HepG2 (cell line): ENCODE data around the gene SPRN.

Experiments
- BORCS8-MEF2B ChIP-seq: sonication (generic); formaldehyde crosslinking; IDR thresholded peaks from 2 replicates; pipeline ENCODE4 v1.8.0; 2022; ENCODE audit warnings: mild to moderate bottlenecking, missing genetic modification reagents
- POLR2A ChIP-seq, 2 experiments: IDR thresholded peaks; 2 replicates each; pipeline ENCODE4 v1.6.1; 2011; ENCODE audit warnings: low read depth in 2 of 2, low read length in 2 of 2, mild to moderate bottlenecking in 1 of 2, moderate library complexity in 1 of 2; ENCODE audit not compliant: insufficient read depth in 1 of 2
- ZNF775 ChIP-seq: sonication (generic); formaldehyde crosslinking; IDR thresholded peaks from 2 replicates; pipeline ENCODE4 v1.4.0; 2020; ENCODE audit warnings: missing genetic modification reagents, mild to moderate bottlenecking, moderate library complexity, borderline replicate concordance
- TF ChIP-seq, protein P1 (sequence below): fragments of 450-650 bp; IDR thresholded peaks from 2 replicates; pipeline ENCODE4 v1.6.1; 2017; ENCODE audit warnings: mild to moderate bottlenecking
- TF ChIP-seq, protein P2 (sequence below): IDR thresholded peaks from 2 replicates; pipeline ENCODE4 v1.6.1; 2016; ENCODE audit warnings: low read depth, borderline replicate concordance
- TF ChIP-seq, protein P3 (sequence below): sonication (generic); formaldehyde crosslinking; IDR thresholded peaks from 2 replicates; pipeline ENCODE4 v1.5.0; 2020; ENCODE audit warnings: mild to moderate bottlenecking, missing genetic modification reagents, moderate library complexity

DNA sequence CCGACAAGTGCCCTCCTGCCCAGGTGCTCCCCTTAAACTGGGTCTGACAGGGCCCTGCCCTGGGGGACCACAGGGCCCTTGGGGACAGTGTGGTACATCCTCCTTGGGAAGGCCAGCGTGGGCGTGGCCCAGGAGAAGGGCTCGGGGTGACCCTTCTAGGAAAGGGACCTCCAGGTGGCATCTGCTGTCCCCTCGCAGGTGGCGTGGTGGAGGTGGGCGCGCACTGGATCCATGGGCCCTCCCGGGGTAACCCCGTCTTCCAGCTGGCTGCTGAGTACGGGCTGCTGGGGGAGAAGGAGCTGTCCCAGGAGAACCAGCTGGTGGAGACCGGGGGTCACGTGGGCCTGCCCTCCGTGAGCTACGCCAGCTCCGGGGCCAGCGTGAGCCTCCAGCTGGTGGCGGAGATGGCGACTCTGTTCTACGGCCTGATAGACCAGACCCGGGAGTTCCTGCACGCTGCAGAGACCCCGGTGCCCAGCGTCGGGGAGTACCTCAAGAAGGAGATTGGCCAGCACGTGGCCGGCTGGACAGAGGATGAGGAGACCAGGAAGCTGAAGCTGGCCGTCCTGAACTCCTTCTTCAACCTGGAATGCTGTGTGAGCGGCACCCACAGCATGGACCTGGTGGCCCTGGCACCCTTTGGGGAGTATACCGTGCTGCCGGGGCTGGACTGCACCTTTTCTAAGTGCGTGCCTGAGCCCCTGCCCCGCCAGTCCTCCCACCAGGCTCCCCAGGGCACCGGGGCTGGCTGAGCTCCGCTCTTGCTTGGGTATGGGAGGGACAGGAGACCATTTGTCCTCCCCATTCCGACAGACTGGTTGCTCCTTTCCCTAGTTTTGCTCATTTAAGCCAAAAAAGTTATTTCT, 44.4 kb downstream of the SPRN start:
- no peak for TF ChIP-seq BORCS8-MEF2B (CRISPR knock-in tag)
- TF ChIP-seq POLR2A (IDR thresholded peaks at IDR 0.05; ENCODE audit: insufficient read depth in 1 of 2, low read depth in 2 of 2, low read length in 2 of 2), result no peak
- no peak for TF ChIP-seq ZNF775 (CRISPR knock-in tag)
- TF ChIP-seq, protein P1, sequence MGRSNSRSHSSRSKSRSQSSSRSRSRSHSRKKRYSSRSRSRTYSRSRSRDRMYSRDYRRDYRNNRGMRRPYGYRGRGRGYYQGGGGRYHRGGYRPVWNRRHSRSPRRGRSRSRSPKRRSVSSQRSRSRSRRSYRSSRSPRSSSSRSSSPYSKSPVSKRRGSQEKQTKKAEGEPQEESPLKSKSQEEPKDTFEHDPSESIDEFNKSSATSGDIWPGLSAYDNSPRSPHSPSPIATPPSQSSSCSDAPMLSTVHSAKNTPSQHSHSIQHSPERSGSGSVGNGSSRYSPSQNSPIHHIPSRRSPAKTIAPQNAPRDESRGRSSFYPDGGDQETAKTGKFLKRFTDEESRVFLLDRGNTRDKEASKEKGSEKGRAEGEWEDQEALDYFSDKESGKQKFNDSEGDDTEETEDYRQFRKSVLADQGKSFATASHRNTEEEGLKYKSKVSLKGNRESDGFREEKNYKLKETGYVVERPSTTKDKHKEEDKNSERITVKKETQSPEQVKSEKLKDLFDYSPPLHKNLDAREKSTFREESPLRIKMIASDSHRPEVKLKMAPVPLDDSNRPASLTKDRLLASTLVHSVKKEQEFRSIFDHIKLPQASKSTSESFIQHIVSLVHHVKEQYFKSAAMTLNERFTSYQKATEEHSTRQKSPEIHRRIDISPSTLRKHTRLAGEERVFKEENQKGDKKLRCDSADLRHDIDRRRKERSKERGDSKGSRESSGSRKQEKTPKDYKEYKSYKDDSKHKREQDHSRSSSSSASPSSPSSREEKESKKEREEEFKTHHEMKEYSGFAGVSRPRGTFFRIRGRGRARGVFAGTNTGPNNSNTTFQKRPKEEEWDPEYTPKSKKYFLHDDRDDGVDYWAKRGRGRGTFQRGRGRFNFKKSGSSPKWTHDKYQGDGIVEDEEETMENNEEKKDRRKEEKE, result no peak
- TF ChIP-seq, protein P2, sequence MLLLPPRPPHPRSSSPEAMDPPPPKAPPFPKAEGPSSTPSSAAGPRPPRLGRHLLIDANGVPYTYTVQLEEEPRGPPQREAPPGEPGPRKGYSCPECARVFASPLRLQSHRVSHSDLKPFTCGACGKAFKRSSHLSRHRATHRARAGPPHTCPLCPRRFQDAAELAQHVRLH (CRISPR knock-in tag), result no peak
- TF ChIP-seq, protein P3, sequence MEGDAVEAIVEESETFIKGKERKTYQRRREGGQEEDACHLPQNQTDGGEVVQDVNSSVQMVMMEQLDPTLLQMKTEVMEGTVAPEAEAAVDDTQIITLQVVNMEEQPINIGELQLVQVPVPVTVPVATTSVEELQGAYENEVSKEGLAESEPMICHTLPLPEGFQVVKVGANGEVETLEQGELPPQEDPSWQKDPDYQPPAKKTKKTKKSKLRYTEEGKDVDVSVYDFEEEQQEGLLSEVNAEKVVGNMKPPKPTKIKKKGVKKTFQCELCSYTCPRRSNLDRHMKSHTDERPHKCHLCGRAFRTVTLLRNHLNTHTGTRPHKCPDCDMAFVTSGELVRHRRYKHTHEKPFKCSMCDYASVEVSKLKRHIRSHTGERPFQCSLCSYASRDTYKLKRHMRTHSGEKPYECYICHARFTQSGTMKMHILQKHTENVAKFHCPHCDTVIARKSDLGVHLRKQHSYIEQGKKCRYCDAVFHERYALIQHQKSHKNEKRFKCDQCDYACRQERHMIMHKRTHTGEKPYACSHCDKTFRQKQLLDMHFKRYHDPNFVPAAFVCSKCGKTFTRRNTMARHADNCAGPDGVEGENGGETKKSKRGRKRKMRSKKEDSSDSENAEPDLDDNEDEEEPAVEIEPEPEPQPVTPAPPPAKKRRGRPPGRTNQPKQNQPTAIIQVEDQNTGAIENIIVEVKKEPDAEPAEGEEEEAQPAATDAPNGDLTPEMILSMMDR (CRISPR knock-in tag), result no peak
